CD1c-positive myeloid dendritic cell (primary cell): Measurements from ENCODE around the gene CENPX.

Experiments
- DNase-seq: peaks from one replicate; pipeline ENCODE4 v3.0.0-alpha.2; 2016; ENCODE audit errors: extremely low spot score

CENPX gene

GRCh38 chr17:81980707-81981343 lies 41.9 kb downstream of the CENPX start:
- DNase-seq, result no peak

GRCh38 chr17:81980122-81980521 lies 42.6 kb downstream of the CENPX start:
- no peak for DNase-seq

- no peak for DNase-seq
These were observed 44.0 kb downstream of the CENPX start for GRCh38 chr17:81978524-81979298.

- DNase-seq, result peak; percentile 96
These were observed 45.4 kb downstream of the CENPX start, which contains the start of gene ASPSCR1 for GRCh38 chr17:81977211-81977808. TSS of gene ASPSCR1 (plus strand) at chr17:81977629. CDS start at chr17:81977647, 18 bp downstream.

- peak; percentile 58 for DNase-seq
These were observed 46.1 kb downstream of the CENPX start for GRCh38 chr17:81976332-81977210.

GRCh38 chr17:81973432-81973831 lies 49.2 kb downstream of the CENPX start:
- DNase-seq, result no peak

GRCh38 chr17:81968850-81969812 lies 53.5 kb downstream of the CENPX start:
- DNase-seq, result no peak
